Measurements from ENCODE around the gene ZP1.

ZP1 gene

GRCh38 chr11:60910711-60911380 lies 43.5 kb downstream of the ZP1 start:
- Histone ChIP-seq H3K36me3 (ENCODE audit: control insufficient read depth, low read depth, low read length) (no peaks in the 10 kb centered on the region), H3K27me3 (ENCODE audit: control insufficient read depth, insufficient read depth, low read length) (peaks cover 15% of the 10 kb centered on the region), H3K4me1 (ENCODE audit: control insufficient read depth, low read depth, low read length) (peaks cover 16% of the 10 kb centered on the region), H3K4me3 (ENCODE audit: low read length) (no peak overlapping the region), H3K9me3 (ENCODE audit: control insufficient read depth, low read depth, low read length) (no peaks in the 10 kb centered on the region), H3K9ac (ENCODE audit: low read length) (no peak overlapping the region), H3K27ac (ENCODE audit: low read length) (no peak overlapping the region)

DNA sequence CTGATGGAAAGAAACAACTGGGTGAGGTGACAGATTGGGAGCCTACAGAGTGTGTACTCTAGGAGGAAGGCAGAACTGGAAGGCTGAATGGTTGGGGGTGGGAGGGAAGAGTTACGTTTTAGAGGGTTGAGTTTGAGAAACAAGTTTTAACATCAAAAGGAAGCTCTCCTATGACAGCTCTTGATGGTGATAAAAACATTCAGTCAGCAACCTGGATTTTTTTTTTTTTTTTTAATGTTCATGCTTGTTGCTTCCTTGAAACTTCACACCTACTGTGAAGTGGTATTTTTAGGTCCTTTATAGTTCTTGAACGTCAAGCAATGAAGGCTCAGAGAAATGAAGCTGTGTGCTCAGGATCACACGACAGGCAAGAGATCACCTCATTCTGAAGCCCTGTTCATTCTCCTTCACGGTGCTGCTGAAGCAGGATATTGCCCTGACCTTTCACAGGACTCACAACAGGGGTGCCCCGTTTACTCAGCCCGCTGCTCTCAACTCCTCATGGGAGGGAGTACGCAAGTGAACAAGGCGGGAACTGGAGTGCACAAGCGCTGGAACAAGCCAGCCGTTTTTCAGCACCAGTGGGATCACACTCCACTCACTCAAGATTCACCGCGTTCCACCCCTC lies 45.0 kb downstream of the ZP1 start:
- H3K27me3 ChIP-seq (ENCODE audit: control insufficient read depth, insufficient read depth, low read length): peaks cover 15% of the 10 kb centered on the region
- no peaks in the 10 kb centered on the region for H3K36me3 ChIP-seq (ENCODE audit: control insufficient read depth, low read depth, low read length)
- no peaks in the 10 kb centered on the region for H3K9me3 ChIP-seq (ENCODE audit: control insufficient read depth, low read depth, low read length)
- no peak overlapping the region for H3K9ac ChIP-seq (ENCODE audit: low read length)
- H3K4me3 ChIP-seq (ENCODE audit: low read length): no peak overlapping the region
- H3K27ac ChIP-seq (ENCODE audit: low read length): no peak overlapping the region
- H3K4me1 ChIP-seq (ENCODE audit: control insufficient read depth, low read depth, low read length): peaks cover 25% of the 10 kb centered on the region

DNA sequence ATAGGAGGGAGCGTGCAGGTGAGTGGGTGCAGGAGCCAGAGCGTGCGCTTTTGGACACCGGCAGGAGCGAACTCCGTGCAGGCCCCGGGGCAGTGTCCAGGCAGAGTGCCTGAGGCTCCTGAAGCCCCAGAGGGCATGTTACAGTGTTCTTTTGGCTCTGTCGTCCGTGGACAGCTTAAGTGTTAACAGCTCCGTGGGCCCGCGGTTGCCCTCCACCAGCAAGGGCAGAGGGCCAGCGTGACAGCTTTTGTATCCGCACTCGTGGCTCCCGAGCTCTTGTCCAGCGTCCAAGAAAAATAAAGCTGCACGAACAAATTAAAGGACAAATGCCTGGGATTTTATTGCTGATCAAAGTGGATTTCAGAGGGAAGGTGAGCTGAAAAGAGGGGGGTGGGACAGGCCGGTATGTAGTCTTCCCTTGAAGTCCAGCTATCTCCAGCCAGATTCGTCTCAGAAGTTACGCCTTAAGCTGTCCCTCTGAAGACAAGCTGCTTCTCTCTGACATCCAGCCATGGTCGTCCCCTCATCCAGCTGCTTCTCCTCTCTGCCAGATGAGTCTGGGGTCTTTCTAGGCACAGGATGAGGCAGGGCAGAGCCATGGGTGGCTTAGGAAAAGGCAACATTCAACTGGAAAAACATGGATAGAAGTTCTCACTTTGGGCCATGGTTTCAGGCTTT lies 45.6 kb downstream of the ZP1 start:
- peak overlapping the region; percentile 76 for H3K9ac ChIP-seq (ENCODE audit: low read length)
- H3K4me3 ChIP-seq (ENCODE audit: low read length): peak overlapping the region; percentile 81
- no peaks in the 10 kb centered on the region for H3K9me3 ChIP-seq (ENCODE audit: control insufficient read depth, low read depth, low read length)
- H3K4me1 ChIP-seq (ENCODE audit: control insufficient read depth, low read depth, low read length): peaks cover 25% of the 10 kb centered on the region
- peak overlapping the region; percentile 95 for H3K27ac ChIP-seq (ENCODE audit: low read length)
- no peaks in the 10 kb centered on the region for H3K36me3 ChIP-seq (ENCODE audit: control insufficient read depth, low read depth, low read length)
- H3K27me3 ChIP-seq (ENCODE audit: control insufficient read depth, insufficient read depth, low read length): peaks cover 15% of the 10 kb centered on the region

DNA sequence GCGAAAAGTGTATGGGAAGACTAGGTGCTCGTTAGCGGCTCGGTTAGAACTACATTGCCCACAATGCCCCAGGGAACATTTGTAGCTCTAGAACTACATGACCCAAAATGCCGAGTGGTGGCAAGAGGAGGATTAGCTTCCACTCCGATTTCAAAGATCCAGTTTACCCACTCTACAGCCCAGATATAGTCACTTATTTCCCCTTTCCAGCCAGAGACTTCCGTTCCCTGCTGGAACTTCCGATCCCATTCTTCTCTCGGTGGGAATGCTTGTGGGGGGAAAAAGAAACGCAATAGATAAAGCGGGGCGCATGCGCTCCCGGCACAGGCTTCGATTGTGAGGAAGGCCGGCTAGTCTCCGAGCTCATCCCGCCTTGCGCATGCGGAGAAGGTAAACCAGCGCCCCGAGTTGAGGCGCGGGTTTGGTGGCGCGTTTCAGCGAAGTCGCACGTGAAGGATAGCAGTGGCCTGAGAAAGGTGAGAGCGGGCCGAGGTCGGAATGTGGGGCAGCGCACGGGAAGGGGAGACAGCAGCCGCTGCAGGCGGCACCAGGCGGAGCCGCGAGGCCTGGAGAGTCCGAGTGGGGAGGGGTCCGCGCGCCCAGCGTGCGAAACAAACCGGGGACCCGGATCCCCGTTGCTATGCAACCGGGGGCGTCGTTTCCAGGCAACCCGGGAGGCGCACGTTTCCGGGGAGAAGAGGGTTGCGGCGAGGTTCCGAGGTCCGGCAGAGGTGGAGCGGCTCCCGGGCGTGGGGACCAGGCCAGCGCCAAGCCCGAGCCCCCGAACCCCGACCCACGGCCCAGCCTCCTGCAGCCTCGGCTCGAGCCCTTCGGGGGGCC lies 46.7 kb downstream of the ZP1 start, which contains the start of gene TMEM109:
Gene TMEM109 (plus strand): TSS at position 366 of the 840 bp plus-strand sequence. CDS start 5,536 bp downstream, outside the sequence.
- H3K4me1 ChIP-seq (ENCODE audit: control insufficient read depth, low read depth, low read length): peaks cover 25% of the 10 kb centered on the region
- no peaks in the 10 kb centered on the region for H3K9me3 ChIP-seq (ENCODE audit: control insufficient read depth, low read depth, low read length)
- peak within 1 kb of the TSS; percentile 95 for H3K27ac ChIP-seq (ENCODE audit: low read length)
- H3K36me3 ChIP-seq (ENCODE audit: control insufficient read depth, low read depth, low read length): no peaks in the 10 kb centered on the region
- peak within 1 kb of the TSS; percentile 81 for H3K4me3 ChIP-seq (ENCODE audit: low read length)
- H3K9ac ChIP-seq (ENCODE audit: low read length): peak within 1 kb of the TSS; percentile 76
- H3K27me3 ChIP-seq (ENCODE audit: control insufficient read depth, insufficient read depth, low read length): peaks cover 15% of the 10 kb centered on the region

DNA sequence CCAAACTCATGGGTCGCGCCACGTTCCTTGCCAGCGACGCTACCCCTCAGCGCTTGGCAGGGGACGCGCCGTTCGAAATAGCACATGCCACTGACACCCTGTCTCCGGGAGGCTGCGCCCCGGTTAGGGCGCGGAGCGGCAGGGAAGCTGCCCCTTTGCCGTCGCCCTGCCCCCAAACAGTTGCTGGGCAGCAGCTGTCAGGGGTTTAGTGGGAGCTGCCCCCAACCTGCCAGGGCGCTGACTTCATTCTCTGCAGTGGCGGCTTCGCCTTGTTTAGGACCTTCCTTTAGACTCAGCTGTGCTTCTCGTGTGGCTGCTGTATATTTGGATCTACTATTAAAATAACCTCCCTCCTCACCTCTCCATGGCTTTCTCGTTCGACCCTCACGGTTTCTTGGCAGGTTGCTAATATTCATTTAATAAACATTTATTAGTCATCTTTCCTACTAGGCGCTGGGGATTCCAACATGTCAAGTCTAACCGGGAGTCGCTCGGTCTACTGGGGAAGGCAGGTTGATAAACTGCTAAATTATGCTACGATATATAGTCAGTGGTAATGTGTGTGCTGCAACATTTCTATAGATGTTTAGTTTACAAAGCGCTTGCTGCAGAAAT lies 47.4 kb downstream of the ZP1 start:
- Histone ChIP-seq H3K4me3 (ENCODE audit: low read length) (peak overlapping the region; percentile 81), H3K27ac (ENCODE audit: low read length) (no peak overlapping the region), H3K4me1 (ENCODE audit: control insufficient read depth, low read depth, low read length) (peaks cover 25% of the 10 kb centered on the region), H3K36me3 (ENCODE audit: control insufficient read depth, low read depth, low read length) (peaks cover 1% of the 10 kb centered on the region), H3K9me3 (ENCODE audit: control insufficient read depth, low read depth, low read length) (no peaks in the 10 kb centered on the region), H3K27me3 (ENCODE audit: control insufficient read depth, insufficient read depth, low read length) (peaks cover 15% of the 10 kb centered on the region), H3K9ac (ENCODE audit: low read length) (peak overlapping the region; percentile 76)

- H3K9ac ChIP-seq (ENCODE audit: low read length): peak overlapping the region; percentile 76
- H3K36me3 ChIP-seq (ENCODE audit: control insufficient read depth, low read depth, low read length): peaks cover 7% of the 10 kb centered on the region
- peaks cover 25% of the 10 kb centered on the region for H3K4me1 ChIP-seq (ENCODE audit: control insufficient read depth, low read depth, low read length)
- no peaks in the 10 kb centered on the region for H3K9me3 ChIP-seq (ENCODE audit: control insufficient read depth, low read depth, low read length)
- H3K4me3 ChIP-seq (ENCODE audit: low read length): peak overlapping the region; percentile 81
- no peak overlapping the region for H3K27ac ChIP-seq (ENCODE audit: low read length)
- H3K27me3 ChIP-seq (ENCODE audit: control insufficient read depth, insufficient read depth, low read length): peaks cover 10% of the 10 kb centered on the region
Observed at GRCh38 chr11:60915248-60915914, 48.0 kb downstream of the ZP1 start.

- H3K9ac ChIP-seq (ENCODE audit: low read length): no peak overlapping the region
- peaks cover 25% of the 10 kb centered on the region for H3K4me1 ChIP-seq (ENCODE audit: control insufficient read depth, low read depth, low read length)
Observed at GRCh38 chr11:60916669-60917206, 49.4 kb downstream of the ZP1 start.

DNA sequence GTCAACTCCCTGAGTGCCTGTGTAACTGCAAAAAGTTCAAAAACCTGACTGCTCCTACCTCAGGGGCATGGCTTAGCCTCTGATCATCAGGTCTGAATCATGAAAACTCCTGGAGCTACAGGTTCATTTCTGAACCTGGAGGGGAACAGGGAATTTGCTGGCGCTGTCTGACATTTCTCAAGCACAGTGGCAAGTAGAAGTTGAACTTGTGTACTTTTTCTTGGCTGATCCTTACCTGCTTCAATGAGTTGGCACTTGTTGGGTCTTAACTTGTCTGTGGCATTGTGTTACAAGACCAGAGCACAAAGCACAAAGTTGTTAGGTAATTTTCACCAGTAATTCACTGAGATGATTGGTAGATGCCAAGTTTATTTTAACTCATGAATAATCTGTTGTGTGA lies 49.9 kb downstream of the ZP1 start:
- Histone ChIP-seq H3K9me3 (ENCODE audit: control insufficient read depth, low read depth, low read length) (no peaks in the 10 kb centered on the region), H3K27me3 (ENCODE audit: control insufficient read depth, insufficient read depth, low read length) (peaks cover 4% of the 10 kb centered on the region), H3K9ac (ENCODE audit: low read length) (no peak overlapping the region), H3K36me3 (ENCODE audit: control insufficient read depth, low read depth, low read length) (peaks cover 24% of the 10 kb centered on the region), H3K27ac (ENCODE audit: low read length) (no peak overlapping the region), H3K4me3 (ENCODE audit: low read length) (no peak overlapping the region), H3K4me1 (ENCODE audit: control insufficient read depth, low read depth, low read length) (peaks cover 25% of the 10 kb centered on the region)

More at GRCh38 chr11:60916669-60917206, 49.4 kb downstream of the ZP1 start:
- H3K27ac ChIP-seq (ENCODE audit: low read length): no peak overlapping the region
- H3K9me3 ChIP-seq (ENCODE audit: control insufficient read depth, low read depth, low read length): no peaks in the 10 kb centered on the region
- peaks cover 4% of the 10 kb centered on the region for H3K27me3 ChIP-seq (ENCODE audit: control insufficient read depth, insufficient read depth, low read length)
- H3K4me3 ChIP-seq (ENCODE audit: low read length): no peak overlapping the region
- peaks cover 20% of the 10 kb centered on the region for H3K36me3 ChIP-seq (ENCODE audit: control insufficient read depth, low read depth, low read length)

- Histone ChIP-seq H3K9me3 (ENCODE audit: control insufficient read depth, low read depth, low read length) (no peaks in the 10 kb centered on the region), H3K4me3 (ENCODE audit: low read length) (no peak overlapping the region), H3K36me3 (ENCODE audit: control insufficient read depth, low read depth, low read length) (peaks cover 24% of the 10 kb centered on the region), H3K27ac (ENCODE audit: low read length) (no peak overlapping the region), H3K4me1 (ENCODE audit: control insufficient read depth, low read depth, low read length) (peaks cover 20% of the 10 kb centered on the region), H3K9ac (ENCODE audit: low read length) (no peak overlapping the region), H3K27me3 (ENCODE audit: control insufficient read depth, insufficient read depth, low read length) (peaks cover 4% of the 10 kb centered on the region)
Observed at GRCh38 chr11:60918251-60918938, 51.1 kb downstream of the ZP1 start.

DNA sequence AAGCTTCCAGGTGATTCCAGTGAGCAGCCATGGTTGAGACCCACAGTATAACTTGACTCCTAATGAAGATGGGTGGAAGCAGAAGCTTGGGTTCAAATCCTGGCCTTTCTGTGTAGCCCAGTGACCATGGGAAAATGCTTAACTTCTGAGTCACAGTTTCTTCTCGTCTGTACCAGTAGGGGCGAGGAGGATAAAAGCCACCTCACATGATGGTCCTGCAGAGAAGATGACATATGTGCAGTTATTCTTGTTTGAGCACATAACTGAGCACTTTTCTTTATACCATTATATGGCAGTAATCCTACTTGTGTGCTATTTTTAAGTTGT lies 51.6 kb downstream of the ZP1 start:
- H3K9ac ChIP-seq (ENCODE audit: low read length): no peak overlapping the region

More for the DNA sequence above, 51.6 kb downstream of the ZP1 start:
- H3K27me3 ChIP-seq (ENCODE audit: control insufficient read depth, insufficient read depth, low read length): peaks cover 4% of the 10 kb centered on the region
- no peaks in the 10 kb centered on the region for H3K9me3 ChIP-seq (ENCODE audit: control insufficient read depth, low read depth, low read length)
- H3K36me3 ChIP-seq (ENCODE audit: control insufficient read depth, low read depth, low read length): peaks cover 24% of the 10 kb centered on the region
- H3K4me1 ChIP-seq (ENCODE audit: control insufficient read depth, low read depth, low read length): peaks cover 21% of the 10 kb centered on the region
- H3K4me3 ChIP-seq (ENCODE audit: low read length): no peak overlapping the region
- H3K27ac ChIP-seq (ENCODE audit: low read length): no peak overlapping the region
